Myocyte (in vitro differentiated cells): Measurements from ENCODE around the gene ATG5. TPM values are rescaled to one million over a fixed set of nuclear protein-coding genes. Genes with fewer than 3 reads are reported as not detected.
A peak's percentile ranks its signal among the peaks of the same experiment; 100 is the strongest.

ENCODE experiments used
- DNase-seq: peaks from one replicate; pipeline ENCODE4 v3.0.0-alpha.2; 2012; ENCODE audit warnings: low read depth
- total RNA-seq: library from RNA; depleted of rRNA; stranded (reverse); fragments of >200 nt; gene quantifications from 2 replicates; pipeline ENCODE4 v1.2.3, GENCODE V29; 2014

ATG5 gene
- total RNA-seq, 1 donor from 2014 or later = 38.5 TPM

GRCh38 chr6:106184629-106185028 lies 140.9 kb downstream of the ATG5 start:
- no peak for DNase-seq

- no peak for DNase-seq
These were observed 142.1 kb downstream of the ATG5 start for GRCh38 chr6:106183430-106183829.

GRCh38 chr6:106182455-106182854 lies 143.1 kb downstream of the ATG5 start:
- DNase-seq = no peak

GRCh38 chr6:106181664-106182418 lies 143.7 kb downstream of the ATG5 start:
- DNase-seq = peak; percentile 27

- DNase-seq = no peak
These were observed 145.4 kb downstream of the ATG5 start for GRCh38 chr6:106180208-106180607.

GRCh38 chr6:106178900-106179299 lies 146.7 kb downstream of the ATG5 start:
- no peak for DNase-seq

- DNase-seq = no peak
These were observed 147.8 kb downstream of the ATG5 start for GRCh38 chr6:106177786-106178185.

- no peak for DNase-seq
These were observed 152.3 kb downstream of the ATG5 start for GRCh38 chr6:106173124-106173879.

- DNase-seq = no peak
These were observed 155.3 kb downstream of the ATG5 start for GRCh38 chr6:106170030-106170791.

- no peak for DNase-seq
These were observed 156.0 kb downstream of the ATG5 start for GRCh38 chr6:106169517-106169916.

GRCh38 chr6:106168097-106168888 lies 157.3 kb downstream of the ATG5 start:
- DNase-seq = no peak

- DNase-seq = no peak
These were observed 158.3 kb downstream of the ATG5 start for GRCh38 chr6:106167096-106167814.

- no peak for DNase-seq
These were observed 159.6 kb downstream of the ATG5 start for GRCh38 chr6:106165885-106166485.

- DNase-seq = no peak
These were observed 161.3 kb downstream of the ATG5 start for GRCh38 chr6:106163966-106164877.

- peak; percentile 59 for DNase-seq
These were observed 162.1 kb downstream of the ATG5 start for GRCh38 chr6:106163446-106163965.

GRCh38 chr6:106162921-106163320 lies 162.6 kb downstream of the ATG5 start:
- DNase-seq = no peak

- DNase-seq = no peak
These were observed 163.7 kb downstream of the ATG5 start for GRCh38 chr6:106161893-106162292.

GRCh38 chr6:106161311-106161874 lies 164.2 kb downstream of the ATG5 start:
- DNase-seq = no peak
